WTC11 (cell line): Measurements from ENCODE around the gene GPC4. TPM values are rescaled to one million over a fixed set of nuclear protein-coding genes. Genes with fewer than 3 reads are reported as not detected.

ENCODE experiments used
- ATAC-seq: fragments of 200-7000 bp; cut with Tn5 transposase; 2 replicates; pipeline ENCODE4 v1.10.0; 2021; ENCODE audit warnings: mild to moderate bottlenecking, moderate library complexity
- CTCF ChIA-PET: fragments of 300-600 bp; sonication (Branson Sonifier 250); formaldehyde crosslinking; loops from one replicate; lab custom pipeline; 2021; ENCODE audit warnings: antibody characterized with exemption; lab: Charles Lee
- POLR2A ChIA-PET: fragments of 350-600 bp; sonication (Branson Sonifier 250); formaldehyde crosslinking; loops from one replicate; lab custom pipeline; 2021; ENCODE audit warnings: antibody characterized with exemption; lab: Charles Lee
- DNase-seq: peaks from one replicate; pipeline ENCODE4 v3.0.0; 2021; ENCODE audit warnings: low spot score
- H3K27ac Mint-ChIP-seq: 2 replicates; pipeline ENCODE4 v1.8.0; 2021; ENCODE audit warnings: mixed read lengths
- H3K27me3 Mint-ChIP-seq: 2 replicates; pipeline ENCODE4 v1.8.0; 2021; ENCODE audit warnings: low read depth, mild to moderate bottlenecking, moderate library complexity, mixed read lengths
- H3K36me3 Mint-ChIP-seq: 2 replicates; pipeline ENCODE4 v1.8.0; 2021; ENCODE audit warnings: mixed read lengths
- H3K4me1 Mint-ChIP-seq: 2 replicates; pipeline ENCODE4 v1.8.0; 2022; ENCODE audit warnings: mixed read lengths
- H3K4me3 Mint-ChIP-seq: 2 replicates; pipeline ENCODE4 v1.8.0; 2021; ENCODE audit warnings: mild to moderate bottlenecking, moderate library complexity, mixed read lengths
- H3K9me3 Mint-ChIP-seq: 2 replicates; pipeline ENCODE4 v1.8.0; 2021; ENCODE audit warnings: mixed read lengths
- ARID4B ChIP-seq: sonication (generic); formaldehyde crosslinking; IDR thresholded peaks from 2 replicates; pipeline ENCODE4 v1.8.0; 2023; ENCODE audit warnings: missing genetic modification reagents, mild to moderate bottlenecking, borderline replicate concordance
- EMX1 ChIP-seq: fragments of 250-450 bp; sonication (Bioruptor Pico); IDR thresholded peaks from 2 replicates; pipeline ENCODE4 v1.8.0; 2021; ENCODE audit warnings: mild to moderate bottlenecking
- FOXP4 ChIP-seq: sonication (generic); formaldehyde crosslinking; IDR thresholded peaks from 2 replicates; pipeline ENCODE4 v1.8.0; 2022; ENCODE audit warnings: mild to moderate bottlenecking, missing genetic modification reagents
- GABPB1 ChIP-seq: sonication (generic); formaldehyde crosslinking; IDR thresholded peaks from 2 replicates; pipeline ENCODE4 v1.8.1; 2023; ENCODE audit warnings: mild to moderate bottlenecking, missing genetic modification reagents
- JAZF1 ChIP-seq: fragments of 250-450 bp; sonication (Bioruptor Pico); IDR thresholded peaks from 2 replicates; pipeline ENCODE4 v1.9.0; 2021; ENCODE audit warnings: moderate library complexity, mild to moderate bottlenecking, inconsistent platforms
- RELA ChIP-seq: sonication (generic); formaldehyde crosslinking; IDR thresholded peaks from 2 replicates; pipeline ENCODE4 v1.8.1; 2022; ENCODE audit warnings: missing genetic modification reagents, mild to moderate bottlenecking, borderline replicate concordance
- RORB ChIP-seq: fragments of 250-450 bp; sonication (Bioruptor Pico); IDR thresholded peaks from 2 replicates; pipeline ENCODE4 v1.9.0; 2021; ENCODE audit warnings: mild to moderate bottlenecking
- SMAD3 ChIP-seq: sonication (generic); formaldehyde crosslinking; IDR thresholded peaks from 2 replicates; pipeline ENCODE4 v1.8.0; 2022; ENCODE audit warnings: missing genetic modification reagents, mild to moderate bottlenecking, borderline replicate concordance
- ZNF219 ChIP-seq: sonication (generic); formaldehyde crosslinking; IDR thresholded peaks from 2 replicates; pipeline ENCODE4 v1.8.0; 2023; ENCODE audit warnings: missing genetic modification reagents, mild to moderate bottlenecking, borderline replicate concordance
- ZNF396 ChIP-seq: fragments of 250-450 bp; sonication (Bioruptor Pico); IDR thresholded peaks from 2 replicates; pipeline ENCODE4 v1.8.0; 2021; ENCODE audit warnings: mild to moderate bottlenecking, moderate library complexity, borderline replicate concordance
- ZNF416 ChIP-seq: fragments of 250-450 bp; sonication (Bioruptor Pico); IDR thresholded peaks from 2 replicates; pipeline ENCODE4 v1.9.0; 2021; ENCODE audit warnings: mild to moderate bottlenecking, inconsistent platforms
- ZNF423 ChIP-seq: fragments of 250-450 bp; sonication (Bioruptor Pico); IDR thresholded peaks from 2 replicates; pipeline ENCODE4 v2.1.2; 2022; ENCODE audit warnings: mild to moderate bottlenecking, moderate library complexity
- ZNF532 ChIP-seq: fragments of 250-450 bp; sonication (Bioruptor Pico); IDR thresholded peaks from 2 replicates; pipeline ENCODE4 v1.9.0; 2021; ENCODE audit warnings: mild to moderate bottlenecking, borderline replicate concordance
- total RNA-seq: library from RNA; stranded (reverse); gene quantifications from 3 replicates; pipeline ENCODE4 v1.2.3, GENCODE V29; 2021
- TF ChIP-seq, protein P1 (sequence below): sonication (generic); formaldehyde crosslinking; IDR thresholded peaks from 2 replicates; pipeline ENCODE4 v1.8.0; 2022; ENCODE audit warnings: missing genetic modification reagents
- TF ChIP-seq, protein P2 (sequence below): sonication (generic); formaldehyde crosslinking; IDR thresholded peaks from 2 replicates; pipeline ENCODE4 v1.8.1; 2023; ENCODE audit warnings: mild to moderate bottlenecking, missing genetic modification reagents, moderate library complexity
- TF ChIP-seq, protein P3 (sequence below): fragments of 200-600 bp; IDR thresholded peaks from 2 replicates; pipeline ENCODE4 v1.8.0; 2022; ENCODE audit warnings: antibody characterized with exemption

Gene GPC4
- total RNA-seq, 1 experiment from 2014 or later, result 144 TPM

GRCh38 chrX:133337250-133337649 is 78.0 kb downstream of the GPC4 start:
- Mint-ChIP-seq H3K4me3 (no peak overlapping the region), H3K4me1 (peaks cover 53% of the 10 kb centered on the region), H3K9me3 (no peaks in the 10 kb centered on the region), H3K27me3 (no peaks in the 10 kb centered on the region), H3K36me3 (peaks cover 27% of the 10 kb centered on the region), H3K27ac (peak overlapping the region; percentile 84)
- ATAC-seq, result no peak
- ChIA-PET CTCF (no interaction called here), POLR2A (no interaction called here)
- no peak for TF ChIP-seq GABPB1
- no peak for TF ChIP-seq ZNF423 (CRISPR knock-in tag)
- no peak for TF ChIP-seq SMAD3 (CRISPR knock-in tag)
- TF ChIP-seq RORB (CRISPR knock-in tag), result no peak
- no peak for TF ChIP-seq ZNF532
- no peak for TF ChIP-seq RELA (CRISPR knock-in tag)
- TF ChIP-seq, protein P1, sequence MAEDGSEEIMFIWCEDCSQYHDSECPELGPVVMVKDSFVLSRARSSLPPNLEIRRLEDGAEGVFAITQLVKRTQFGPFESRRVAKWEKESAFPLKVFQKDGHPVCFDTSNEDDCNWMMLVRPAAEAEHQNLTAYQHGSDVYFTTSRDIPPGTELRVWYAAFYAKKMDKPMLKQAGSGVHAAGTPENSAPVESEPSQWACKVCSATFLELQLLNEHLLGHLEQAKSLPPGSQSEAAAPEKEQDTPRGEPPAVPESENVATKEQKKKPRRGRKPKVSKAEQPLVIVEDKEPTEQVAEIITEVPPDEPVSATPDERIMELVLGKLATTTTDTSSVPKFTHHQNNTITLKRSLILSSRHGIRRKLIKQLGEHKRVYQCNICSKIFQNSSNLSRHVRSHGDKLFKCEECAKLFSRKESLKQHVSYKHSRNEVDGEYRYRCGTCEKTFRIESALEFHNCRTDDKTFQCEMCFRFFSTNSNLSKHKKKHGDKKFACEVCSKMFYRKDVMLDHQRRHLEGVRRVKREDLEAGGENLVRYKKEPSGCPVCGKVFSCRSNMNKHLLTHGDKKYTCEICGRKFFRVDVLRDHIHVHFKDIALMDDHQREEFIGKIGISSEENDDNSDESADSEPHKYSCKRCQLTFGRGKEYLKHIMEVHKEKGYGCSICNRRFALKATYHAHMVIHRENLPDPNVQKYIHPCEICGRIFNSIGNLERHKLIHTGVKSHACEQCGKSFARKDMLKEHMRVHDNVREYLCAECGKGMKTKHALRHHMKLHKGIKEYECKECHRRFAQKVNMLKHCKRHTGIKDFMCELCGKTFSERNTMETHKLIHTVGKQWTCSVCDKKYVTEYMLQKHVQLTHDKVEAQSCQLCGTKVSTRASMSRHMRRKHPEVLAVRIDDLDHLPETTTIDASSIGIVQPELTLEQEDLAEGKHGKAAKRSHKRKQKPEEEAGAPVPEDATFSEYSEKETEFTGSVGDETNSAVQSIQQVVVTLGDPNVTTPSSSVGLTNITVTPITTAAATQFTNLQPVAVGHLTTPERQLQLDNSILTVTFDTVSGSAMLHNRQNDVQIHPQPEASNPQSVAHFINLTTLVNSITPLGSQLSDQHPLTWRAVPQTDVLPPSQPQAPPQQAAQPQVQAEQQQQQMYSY (CRISPR knock-in tag), result no peak
- no peak for TF ChIP-seq ZNF396 (CRISPR knock-in tag)
- no peak for TF ChIP-seq EMX1
- TF ChIP-seq, protein P2, sequence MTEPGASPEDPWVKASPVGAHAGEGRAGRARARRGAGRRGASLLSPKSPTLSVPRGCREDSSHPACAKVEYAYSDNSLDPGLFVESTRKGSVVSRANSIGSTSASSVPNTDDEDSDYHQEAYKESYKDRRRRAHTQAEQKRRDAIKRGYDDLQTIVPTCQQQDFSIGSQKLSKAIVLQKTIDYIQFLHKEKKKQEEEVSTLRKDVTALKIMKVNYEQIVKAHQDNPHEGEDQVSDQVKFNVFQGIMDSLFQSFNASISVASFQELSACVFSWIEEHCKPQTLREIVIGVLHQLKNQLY (CRISPR knock-in tag), result no peak
- no peak for DNase-seq

- H3K9me3 Mint-ChIP-seq, result no peaks in the 10 kb centered on the region
- TF ChIP-seq, protein P3, sequence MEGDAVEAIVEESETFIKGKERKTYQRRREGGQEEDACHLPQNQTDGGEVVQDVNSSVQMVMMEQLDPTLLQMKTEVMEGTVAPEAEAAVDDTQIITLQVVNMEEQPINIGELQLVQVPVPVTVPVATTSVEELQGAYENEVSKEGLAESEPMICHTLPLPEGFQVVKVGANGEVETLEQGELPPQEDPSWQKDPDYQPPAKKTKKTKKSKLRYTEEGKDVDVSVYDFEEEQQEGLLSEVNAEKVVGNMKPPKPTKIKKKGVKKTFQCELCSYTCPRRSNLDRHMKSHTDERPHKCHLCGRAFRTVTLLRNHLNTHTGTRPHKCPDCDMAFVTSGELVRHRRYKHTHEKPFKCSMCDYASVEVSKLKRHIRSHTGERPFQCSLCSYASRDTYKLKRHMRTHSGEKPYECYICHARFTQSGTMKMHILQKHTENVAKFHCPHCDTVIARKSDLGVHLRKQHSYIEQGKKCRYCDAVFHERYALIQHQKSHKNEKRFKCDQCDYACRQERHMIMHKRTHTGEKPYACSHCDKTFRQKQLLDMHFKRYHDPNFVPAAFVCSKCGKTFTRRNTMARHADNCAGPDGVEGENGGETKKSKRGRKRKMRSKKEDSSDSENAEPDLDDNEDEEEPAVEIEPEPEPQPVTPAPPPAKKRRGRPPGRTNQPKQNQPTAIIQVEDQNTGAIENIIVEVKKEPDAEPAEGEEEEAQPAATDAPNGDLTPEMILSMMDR, result no peak
- TF ChIP-seq JAZF1, result no peak
- TF ChIP-seq ZNF416 (CRISPR knock-in tag), result no peak
- TF ChIP-seq ARID4B (CRISPR knock-in tag), result no peak
- no peak for TF ChIP-seq ZNF219 (CRISPR knock-in tag)
- no peak for TF ChIP-seq RELA (CRISPR knock-in tag)
- no peak for TF ChIP-seq FOXP4 (CRISPR knock-in tag)
Measured at GRCh38 chrX:133335027-133335426, 80.3 kb downstream of the GPC4 start.

More at GRCh38 chrX:133335027-133335426, 80.3 kb downstream of the GPC4 start:
- no peak for ATAC-seq
- no peak overlapping the region for H3K27ac Mint-ChIP-seq
- H3K27me3 Mint-ChIP-seq, result no peaks in the 10 kb centered on the region
- H3K36me3 Mint-ChIP-seq, result peaks cover 31% of the 10 kb centered on the region
- POLR2A ChIA-PET, result no interaction called here
- no peak overlapping the region for H3K4me3 Mint-ChIP-seq
- peaks cover 48% of the 10 kb centered on the region for H3K4me1 Mint-ChIP-seq
- DNase-seq, result no peak
- CTCF ChIA-PET, result interaction anchor here (0.6 to 1.5 kb wide), 14 partner anchors 9 to 335 kb away, joined by 3 to 10 read pairs (median 4); no protein-coding TSS in a partner anchor
